ENCODE results near the gene SSBP3.

SSBP3 gene

DNA sequence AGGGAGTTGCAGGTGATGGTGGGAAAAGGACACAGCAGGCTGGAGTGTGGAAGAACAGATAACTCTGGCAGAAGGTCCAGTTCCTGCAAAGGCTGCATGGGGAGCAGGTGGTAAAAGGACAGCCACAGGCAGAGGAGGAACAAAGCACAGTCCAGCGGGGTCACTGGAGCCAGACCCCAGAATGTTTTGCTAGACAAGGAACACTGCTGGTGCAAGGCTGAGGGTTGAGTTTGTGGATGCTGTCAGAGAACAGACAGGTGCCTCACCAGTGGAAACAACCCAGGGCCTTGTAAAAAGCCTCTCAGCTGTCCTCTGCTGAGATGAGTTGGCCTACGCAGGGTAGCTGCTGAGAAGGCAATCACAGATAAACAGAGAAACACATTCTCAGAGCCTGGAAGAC, 101.7 kb downstream of the SSBP3 start:
- no peak for DNase-seq (ENCODE audit: low read depth in 1 of 2, low spot score in 1 of 2)
- H3K27me3 ChIP-seq (ENCODE audit: insufficient read depth, poor library complexity, severe bottlenecking) = no peaks in the 10 kb centered on the region
- no peak overlapping the region for H3K27ac ChIP-seq (replicated peaks)
- TF ChIP-seq, protein P1, sequence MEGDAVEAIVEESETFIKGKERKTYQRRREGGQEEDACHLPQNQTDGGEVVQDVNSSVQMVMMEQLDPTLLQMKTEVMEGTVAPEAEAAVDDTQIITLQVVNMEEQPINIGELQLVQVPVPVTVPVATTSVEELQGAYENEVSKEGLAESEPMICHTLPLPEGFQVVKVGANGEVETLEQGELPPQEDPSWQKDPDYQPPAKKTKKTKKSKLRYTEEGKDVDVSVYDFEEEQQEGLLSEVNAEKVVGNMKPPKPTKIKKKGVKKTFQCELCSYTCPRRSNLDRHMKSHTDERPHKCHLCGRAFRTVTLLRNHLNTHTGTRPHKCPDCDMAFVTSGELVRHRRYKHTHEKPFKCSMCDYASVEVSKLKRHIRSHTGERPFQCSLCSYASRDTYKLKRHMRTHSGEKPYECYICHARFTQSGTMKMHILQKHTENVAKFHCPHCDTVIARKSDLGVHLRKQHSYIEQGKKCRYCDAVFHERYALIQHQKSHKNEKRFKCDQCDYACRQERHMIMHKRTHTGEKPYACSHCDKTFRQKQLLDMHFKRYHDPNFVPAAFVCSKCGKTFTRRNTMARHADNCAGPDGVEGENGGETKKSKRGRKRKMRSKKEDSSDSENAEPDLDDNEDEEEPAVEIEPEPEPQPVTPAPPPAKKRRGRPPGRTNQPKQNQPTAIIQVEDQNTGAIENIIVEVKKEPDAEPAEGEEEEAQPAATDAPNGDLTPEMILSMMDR (IDR thresholded peaks at IDR 0.05; ENCODE audit: insufficient read depth, low read length) = no peak
- TF ChIP-seq GABPA (IDR thresholded peaks at IDR 0.05; ENCODE audit: low read depth) = no peak
- no peak overlapping the region for H3K4me3 ChIP-seq (replicated peaks; ENCODE audit: insufficient read depth, low read length)

DNA sequence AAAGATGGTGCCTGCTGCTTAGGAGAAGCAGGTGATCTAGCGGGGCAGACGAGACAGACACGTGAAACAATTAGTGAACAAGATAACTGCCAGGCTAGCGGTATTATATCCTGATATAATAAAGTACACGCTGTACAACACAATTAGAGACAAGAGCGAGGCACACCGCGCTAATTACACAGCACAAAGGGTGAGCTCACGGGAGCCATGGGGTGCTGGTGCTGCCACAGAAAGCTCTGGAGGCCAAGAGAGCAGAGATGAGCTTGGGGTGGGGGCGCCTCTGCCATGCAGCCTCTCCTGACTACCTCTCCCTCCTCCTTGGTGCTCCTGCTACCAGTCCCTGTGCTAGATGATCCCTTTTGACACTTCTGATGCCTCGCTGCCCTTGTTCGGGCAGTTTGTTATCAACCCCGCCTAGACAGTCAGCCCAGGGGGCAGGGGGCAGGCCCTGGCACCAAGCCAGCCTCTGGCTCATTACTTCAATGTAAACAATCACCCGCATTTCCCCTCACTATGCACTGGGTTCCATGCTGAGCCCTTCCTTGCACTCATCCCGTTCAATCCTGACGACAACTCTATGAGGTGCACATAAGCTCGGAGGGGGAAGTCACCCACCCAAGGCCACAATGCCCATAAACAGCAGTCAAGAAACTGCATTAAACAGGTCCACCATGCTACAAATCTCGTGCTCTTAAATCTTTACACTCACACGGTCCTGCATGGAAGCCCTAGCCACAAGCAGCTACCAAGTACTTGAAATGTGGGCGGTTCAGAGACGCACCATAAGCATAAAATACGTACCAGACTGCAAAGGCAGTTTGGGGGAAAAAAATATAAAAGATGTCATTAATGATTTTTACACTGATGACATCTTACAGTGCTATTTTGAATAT, 103.0 kb downstream of the SSBP3 start:
- TF ChIP-seq, protein P2, sequence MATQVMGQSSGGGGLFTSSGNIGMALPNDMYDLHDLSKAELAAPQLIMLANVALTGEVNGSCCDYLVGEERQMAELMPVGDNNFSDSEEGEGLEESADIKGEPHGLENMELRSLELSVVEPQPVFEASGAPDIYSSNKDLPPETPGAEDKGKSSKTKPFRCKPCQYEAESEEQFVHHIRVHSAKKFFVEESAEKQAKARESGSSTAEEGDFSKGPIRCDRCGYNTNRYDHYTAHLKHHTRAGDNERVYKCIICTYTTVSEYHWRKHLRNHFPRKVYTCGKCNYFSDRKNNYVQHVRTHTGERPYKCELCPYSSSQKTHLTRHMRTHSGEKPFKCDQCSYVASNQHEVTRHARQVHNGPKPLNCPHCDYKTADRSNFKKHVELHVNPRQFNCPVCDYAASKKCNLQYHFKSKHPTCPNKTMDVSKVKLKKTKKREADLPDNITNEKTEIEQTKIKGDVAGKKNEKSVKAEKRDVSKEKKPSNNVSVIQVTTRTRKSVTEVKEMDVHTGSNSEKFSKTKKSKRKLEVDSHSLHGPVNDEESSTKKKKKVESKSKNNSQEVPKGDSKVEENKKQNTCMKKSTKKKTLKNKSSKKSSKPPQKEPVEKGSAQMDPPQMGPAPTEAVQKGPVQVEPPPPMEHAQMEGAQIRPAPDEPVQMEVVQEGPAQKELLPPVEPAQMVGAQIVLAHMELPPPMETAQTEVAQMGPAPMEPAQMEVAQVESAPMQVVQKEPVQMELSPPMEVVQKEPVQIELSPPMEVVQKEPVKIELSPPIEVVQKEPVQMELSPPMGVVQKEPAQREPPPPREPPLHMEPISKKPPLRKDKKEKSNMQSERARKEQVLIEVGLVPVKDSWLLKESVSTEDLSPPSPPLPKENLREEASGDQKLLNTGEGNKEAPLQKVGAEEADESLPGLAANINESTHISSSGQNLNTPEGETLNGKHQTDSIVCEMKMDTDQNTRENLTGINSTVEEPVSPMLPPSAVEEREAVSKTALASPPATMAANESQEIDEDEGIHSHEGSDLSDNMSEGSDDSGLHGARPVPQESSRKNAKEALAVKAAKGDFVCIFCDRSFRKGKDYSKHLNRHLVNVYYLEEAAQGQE (IDR thresholded peaks at IDR 0.05; ENCODE audit: insufficient replicate concordance, low read depth) = no peak
- TF ChIP-seq POLR2AphosphoS5 (IDR thresholded peaks at IDR 0.05; ENCODE audit: low read depth) (no peak), SPI1 (IDR thresholded peaks at IDR 0.05; ENCODE audit: borderline replicate concordance, low read depth) (no peak), GABPA (IDR thresholded peaks at IDR 0.05; ENCODE audit: low read depth) (no peak)
- Histone ChIP-seq H3K27me3 (ENCODE audit: insufficient read depth, poor library complexity, severe bottlenecking) (no peaks in the 10 kb centered on the region), H3K4me3 (replicated peaks; ENCODE audit: insufficient read depth, low read length) (no peak overlapping the region), H3K27ac (replicated peaks) (no peak overlapping the region)
- DNase-seq (ENCODE audit: low read depth in 1 of 2, low spot score in 1 of 2) = no peak

DNA sequence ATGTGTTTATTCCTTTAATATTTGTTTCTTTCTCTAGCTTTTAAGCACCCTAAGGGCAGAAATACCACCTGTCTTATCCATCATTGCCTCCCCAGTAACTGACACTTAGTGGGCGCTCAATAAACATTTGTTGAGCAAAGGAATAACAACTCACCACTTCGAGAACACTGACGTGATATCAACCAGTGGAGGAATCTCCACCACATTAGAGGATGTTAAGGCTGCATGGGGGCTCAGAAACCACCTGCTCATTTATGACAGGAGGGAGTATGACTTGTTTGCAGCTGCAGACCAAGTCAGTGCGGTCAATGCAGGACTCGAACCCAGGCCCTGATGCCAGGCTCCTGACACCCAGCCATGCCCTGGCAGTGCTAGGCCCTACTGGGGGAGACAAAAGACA, 103.6 kb downstream of the SSBP3 start:
- TF ChIP-seq POLR2AphosphoS5 (IDR thresholded peaks at IDR 0.05; ENCODE audit: low read depth) (no peak), GABPA (IDR thresholded peaks at IDR 0.05; ENCODE audit: low read depth) (no peak), SPI1 (IDR thresholded peaks at IDR 0.05; ENCODE audit: borderline replicate concordance, low read depth) (no peak)
- TF ChIP-seq, protein P2 (IDR thresholded peaks at IDR 0.05; ENCODE audit: insufficient replicate concordance, low read depth) = no peak
- TF ChIP-seq, protein P1 (IDR thresholded peaks at IDR 0.05; ENCODE audit: insufficient read depth, low read length) = no peak
- H3K27me3 ChIP-seq (ENCODE audit: insufficient read depth, poor library complexity, severe bottlenecking) = no peaks in the 10 kb centered on the region
- DNase-seq (ENCODE audit: low read depth in 1 of 2, low spot score in 1 of 2) = no peak
- H3K27ac ChIP-seq (replicated peaks) = no peak overlapping the region
- H3K4me3 ChIP-seq (replicated peaks; ENCODE audit: insufficient read depth, low read length) = no peak overlapping the region

DNA sequence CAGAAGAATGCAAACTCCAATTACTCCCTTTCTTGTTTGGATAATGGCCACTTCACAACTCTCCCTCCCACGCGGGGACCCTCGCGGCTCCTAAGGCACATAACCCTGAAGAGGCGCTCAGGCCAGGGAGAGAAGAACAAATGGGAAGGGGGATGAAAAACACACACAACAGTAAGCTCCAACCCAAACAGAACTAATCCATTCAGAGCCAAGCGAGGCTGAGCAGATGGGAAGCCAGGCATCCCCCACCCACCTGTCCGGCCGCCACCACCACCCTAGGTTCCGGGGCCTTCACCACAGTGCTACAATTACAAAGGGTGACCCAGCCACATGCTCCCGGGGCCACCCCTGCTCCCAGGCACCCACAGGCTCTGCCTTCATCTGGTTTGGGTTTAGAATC, 104.7 kb downstream of the SSBP3 start:
- DNase-seq (ENCODE audit: low read depth in 1 of 2, low spot score in 1 of 2) = no peak
- H3K27ac ChIP-seq (replicated peaks) = no peak overlapping the region
- H3K4me3 ChIP-seq (replicated peaks; ENCODE audit: insufficient read depth, low read length) = no peak overlapping the region
- TF ChIP-seq, protein P2 (IDR thresholded peaks at IDR 0.05; ENCODE audit: insufficient replicate concordance, low read depth) = no peak
- H3K27me3 ChIP-seq (ENCODE audit: insufficient read depth, poor library complexity, severe bottlenecking) = no peaks in the 10 kb centered on the region

All from HL-60 (cell line).